Endothelial cell of umbilical vein (primary cell): ENCODE data around the gene CD226. TPM values are rescaled to one million over a fixed set of nuclear protein-coding genes. Genes with fewer than 3 reads are reported as not detected.

ENCODE experiments used
- BruUV-seq: library from RNA; stranded (reverse); fragments of 400-500 nt; replicated peaks from 2 replicates; lab custom pipeline; 2021; lab: Mats Ljungman, UMichigan
- CTCF ChIA-PET: fragments of 300-600, 350-600 bp; sonication (Branson Sonifier 250); formaldehyde crosslinking; loops from one replicate; lab custom pipeline; 2021; ENCODE audit warnings: antibody characterized with exemption, inconsistent platforms; lab: Charles Lee
- POLR2A ChIA-PET: fragments of 300-600, 350-600 bp; sonication (Branson Sonifier 250); formaldehyde crosslinking; loops from one replicate; lab custom pipeline; 2021; ENCODE audit warnings: antibody characterized with exemption, inconsistent platforms; lab: Charles Lee
- DNase-seq: peaks from one replicate; pipeline ENCODE4 v3.0.0-alpha.2; 2011; ENCODE audit warnings: low read depth, low spot score
- FAIRE-seq: peaks from 2 replicates; lab custom pipeline; 2011; peaks lifted over from hg19 to GRCh38; lab: Jason Lieb, UNC
- H2AFZ ChIP-seq: 2 replicates; pipeline ENCODE4 v1.6.0; 2012; ENCODE audit warnings: low read depth, low read length, control low read depth, inconsistent platforms
- H3K27ac ChIP-seq: 2 replicates; pipeline ENCODE4 v1.5.1; 2011; ENCODE audit warnings: low read depth, mild to moderate bottlenecking, control low read depth, low read length, moderate library complexity; ENCODE audit not compliant: insufficient read depth
- H3K27me3 ChIP-seq, 2 experiments: 2 replicates each; pipeline versions ENCODE4 v1.6.0 to v1.6.1; 2011; ENCODE audit warnings: low read length in 2 of 2, mixed read lengths in 1 of 2; ENCODE audit not compliant: control insufficient read depth in 2 of 2, insufficient read depth in 2 of 2
- H3K36me3 ChIP-seq, 2 experiments: 2 replicates in 1 of 2; 3 replicates in 1 of 2; pipeline ENCODE4 v1.5.1; 2011; ENCODE audit warnings: low read length in 2 of 2, mild to moderate bottlenecking in 1 of 2, moderate library complexity in 1 of 2; ENCODE audit not compliant: control insufficient read depth in 2 of 2, insufficient read depth in 2 of 2; ENCODE audit errors: extremely low read depth in 1 of 2
- H3K4me1 ChIP-seq: 3 replicates; pipeline ENCODE4 v1.5.1; 2011; ENCODE audit warnings: mild to moderate bottlenecking, low read length; ENCODE audit not compliant: control insufficient read depth, insufficient read depth; ENCODE audit errors: extremely low read depth
- H3K4me2 ChIP-seq: 2 replicates; pipeline ENCODE4 v1.6.1; 2011; ENCODE audit warnings: low read length, control low read depth, mixed read lengths; ENCODE audit not compliant: insufficient read depth
- H3K4me3 ChIP-seq, 3 experiments: fragments of 200-600 bp in 1 of 3; sonication (generic), shearing (Covaris generic) in 1 of 3; replicated peaks in 1 of 3; 2 replicates each; pipeline ENCODE4 v1.5.1; 2011 to 2016; ENCODE audit warnings: control low read depth in 3 of 3, low read length in 3 of 3, mild to moderate bottlenecking in 2 of 3, inconsistent platforms in 1 of 3, low read depth in 1 of 3, moderate library complexity in 1 of 3; ENCODE audit not compliant: insufficient read depth in 1 of 3
- H3K79me2 ChIP-seq: 2 replicates; pipeline ENCODE4 v1.6.0; 2012; ENCODE audit warnings: low read length, inconsistent platforms; ENCODE audit not compliant: control insufficient read depth, insufficient read depth
- H3K9ac ChIP-seq: replicated peaks from 2 replicates; pipeline ENCODE3; 2011; ENCODE audit warnings: low read length, control low read depth; ENCODE audit not compliant: insufficient read depth; ENCODE audit errors: extremely low read depth
- H3K9me1 ChIP-seq: replicated peaks from 3 replicates; pipeline ENCODE4 v1.6.0; 2011; ENCODE audit warnings: mild to moderate bottlenecking, low read length; ENCODE audit not compliant: control insufficient read depth, insufficient read depth; ENCODE audit errors: extremely low read depth
- H3K9me3 ChIP-seq: replicated peaks from 2 replicates; pipeline ENCODE4 v1.5.1; 2012; ENCODE audit warnings: low read length, inconsistent platforms; ENCODE audit not compliant: control insufficient read depth, insufficient read depth
- H4K20me1 ChIP-seq: replicated peaks from 2 replicates; pipeline ENCODE3; 2011; ENCODE audit warnings: mild to moderate bottlenecking, low read length; ENCODE audit not compliant: control insufficient read depth, insufficient read depth; ENCODE audit errors: extremely low read depth
- CTCF ChIP-seq, 2 donors: IDR thresholded peaks; 1 replicate in 1 of 2; 2 replicates in 1 of 2; pipeline ENCODE4 v1.5.1; 2011; ENCODE audit warnings: low read length in 2 of 2, mild to moderate bottlenecking in 2 of 2, moderate library complexity in 2 of 2, control low read depth in 1 of 2, inconsistent platforms in 1 of 2, low read depth in 1 of 2; ENCODE audit not compliant: insufficient read depth in 1 of 2; ENCODE audit errors: extremely low read depth in 1 of 2
- EZH2 ChIP-seq: IDR thresholded peaks from 2 replicates; pipeline ENCODE4 v1.6.1; 2012; ENCODE audit warnings: borderline replicate concordance, low read depth, mild to moderate bottlenecking, moderate library complexity, low read length, inconsistent platforms; ENCODE audit not compliant: severe bottlenecking
- FOS ChIP-seq: IDR thresholded peaks from 2 replicates; pipeline ENCODE4 v1.6.1; 2011; ENCODE audit warnings: mild to moderate bottlenecking, low read length, moderate library complexity, borderline replicate concordance; ENCODE audit not compliant: insufficient read depth
- GATA2 ChIP-seq: IDR thresholded peaks from 2 replicates; pipeline ENCODE4 v1.7.0; 2011; ENCODE audit warnings: low read depth, mild to moderate bottlenecking, moderate library complexity, mixed read lengths, low read length; ENCODE audit not compliant: insufficient read length, insufficient read depth
- JUN ChIP-seq: IDR thresholded peaks from 2 replicates; pipeline ENCODE4 v1.6.1; 2011; ENCODE audit warnings: borderline replicate concordance, low read depth; ENCODE audit not compliant: insufficient read length, insufficient read depth
- MYC ChIP-seq: IDR thresholded peaks from one replicate; pipeline ENCODE4 v1.6.1; 2011; ENCODE audit warnings: mild to moderate bottlenecking, low read depth, low read length
- dilution Hi-C: fragments of 300-500 bp; cut with MboI; formaldehyde crosslinking; loops from one replicate; pipeline ENCODE4 v1.15.0; 2019; ENCODE audit warnings: low sequenced_read_pairs; ENCODE audit not compliant: extremely low pct_ligation_motif_present
- intact Hi-C: fragments of 100-400 bp; cut with micrococcal nuclease; formaldehyde crosslinking; loops from one replicate; pipeline ENCODE4 v1.10.0; 2022
- polyA plus RNA-seq, 4 experiments: library from polyadenylated mRNA; depleted of rRNA in 3 of 4; stranded (reverse) in 3 of 4; unstranded in 1 of 4; fragments of >200 nt; gene quantifications; 2 replicates each; pipeline versions ENCODE4 v1.2.1 to v1.2.3, GENCODE V29; 2011 to 2012; ENCODE audit warnings: missing spikeins in 1 of 4
- total RNA-seq: library from RNA; stranded (reverse); gene quantifications from 2 replicates; pipeline ENCODE4 v1.2.3, GENCODE V29; 2021
- TF ChIP-seq, protein P1 (sequence below): IDR thresholded peaks from 2 replicates; pipeline ENCODE4 v1.6.1; 2011; ENCODE audit not compliant: insufficient read depth, insufficient read length

CD226 gene
- total and polyA plus RNA-seq, 2 donors (not counting 3 experiments of a cell fraction or from before 2014, with no cell fraction given) = 0.20 TPM; not detected in 1

DNA sequence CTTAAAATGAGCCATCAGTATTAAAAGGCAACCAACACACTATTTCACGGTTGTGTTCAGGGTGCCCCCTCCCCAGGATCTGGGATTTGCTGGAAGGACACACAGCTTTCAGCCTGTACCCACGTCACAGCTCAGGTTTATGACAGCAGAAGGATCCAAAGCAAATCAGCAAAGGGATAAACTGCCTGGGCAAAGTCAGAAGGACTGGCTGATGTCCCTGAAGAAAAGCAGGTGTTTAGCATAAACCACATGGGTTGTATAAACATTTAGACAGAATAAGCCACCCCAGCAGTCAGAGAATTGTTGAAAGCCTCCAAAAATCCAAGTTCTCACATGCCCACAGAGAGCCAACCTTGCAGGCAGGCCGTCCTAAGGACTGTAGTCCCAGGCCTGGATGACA is 63.9 kb downstream of the CD226 start:
- dilution Hi-C loops = no loop called here
- H4K20me1 ChIP-seq = no peaks in the 10 kb centered on the region
- no TSS peak for BruUV-seq
- no peak for FAIRE-seq
- TF ChIP-seq MYC = no peak
- no peak for TF ChIP-seq FOS
- no peak for TF ChIP-seq CTCF (IDR thresholded peaks at IDR 0.05; ENCODE audit: extremely low read depth in 1 of 2, insufficient read depth in 1 of 2, low read depth in 1 of 2, low read length in 2 of 2)
- TF ChIP-seq GATA2 = no peak
- TF ChIP-seq, protein P1, sequence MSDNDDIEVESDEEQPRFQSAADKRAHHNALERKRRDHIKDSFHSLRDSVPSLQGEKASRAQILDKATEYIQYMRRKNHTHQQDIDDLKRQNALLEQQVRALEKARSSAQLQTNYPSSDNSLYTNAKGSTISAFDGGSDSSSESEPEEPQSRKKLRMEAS = no peak
- TF ChIP-seq EZH2 = no peak
- TF ChIP-seq JUN = no peak
- no peaks in the 10 kb centered on the region for H3K27me3 ChIP-seq
- no peak for DNase-seq
- no peaks in the 10 kb centered on the region for H3K36me3 ChIP-seq
- no peak overlapping the region for H3K27ac ChIP-seq
- H3K4me1 ChIP-seq = no peaks in the 10 kb centered on the region
- no peaks in the 10 kb centered on the region for H3K79me2 ChIP-seq
- H2AFZ ChIP-seq = no peak overlapping the region
- no peak overlapping the region for H3K4me2 ChIP-seq
- H3K9me1 ChIP-seq = no peaks in the 10 kb centered on the region
- H3K4me3 ChIP-seq = no peak overlapping the region
- POLR2A ChIA-PET = no interaction called here
- H3K9me3 ChIP-seq = no peaks in the 10 kb centered on the region
- no peak overlapping the region for H3K9ac ChIP-seq
- CTCF ChIA-PET = no interaction called here
- intact Hi-C loops = no loop called here
